Activated CD8-positive, alpha-beta memory T cell treated with anti-CD3 and anti-CD28 coated beads, Interleukin-2, amount 10 ng/mL, durations not matched to agents 7 days and 5 days (primary cell): ENCODE data around the gene C5. TPM values are rescaled to one million over a fixed set of nuclear protein-coding genes. Genes with fewer than 3 reads are reported as not detected.

ENCODE experiments used
- ATAC-seq: fragments of 150-1000 bp; cut with Tn5 transposase; one replicate; pipeline ENCODE4 v1.10.0; 2021; ENCODE audit warnings: moderate library complexity
- CTCF ChIA-PET: fragments of 350-600 bp; sonication (Branson Sonifier 250); formaldehyde crosslinking; loops from one replicate; lab custom pipeline; 2021; ENCODE audit warnings: antibody characterized with exemption; lab: Charles Lee
- DNase-seq: peaks from one replicate; pipeline ENCODE4 v3.0.0-alpha.2; 2020
- H3K27ac Mint-ChIP-seq: one replicate; pipeline ENCODE4 v1.8.0; 2021; ENCODE audit warnings: mild to moderate bottlenecking, mixed read lengths
- H3K27me3 Mint-ChIP-seq: one replicate; pipeline ENCODE4 v1.8.0; 2021; ENCODE audit warnings: mixed read lengths
- H3K36me3 Mint-ChIP-seq: one replicate; pipeline ENCODE4 v1.8.0; 2021; ENCODE audit warnings: mild to moderate bottlenecking, mixed read lengths
- H3K4me1 Mint-ChIP-seq: one replicate; pipeline ENCODE4 v1.8.0; 2021; ENCODE audit warnings: mixed read lengths
- H3K4me3 Mint-ChIP-seq: one replicate; pipeline ENCODE4 v1.8.0; 2021; ENCODE audit warnings: mild to moderate bottlenecking, moderate library complexity, mixed read lengths
- H3K9me3 Mint-ChIP-seq: one replicate; pipeline ENCODE4 v1.8.0; 2022; ENCODE audit warnings: low read depth, mixed read lengths
- total RNA-seq, 2 experiments: library from RNA; stranded (reverse); gene quantifications; one replicate each; pipeline ENCODE4 v1.2.3, GENCODE V29; 2021

Gene C5
- total RNA-seq, 2 experiments from 2014 or later = 1.9 to 3.0 TPM

DNA sequence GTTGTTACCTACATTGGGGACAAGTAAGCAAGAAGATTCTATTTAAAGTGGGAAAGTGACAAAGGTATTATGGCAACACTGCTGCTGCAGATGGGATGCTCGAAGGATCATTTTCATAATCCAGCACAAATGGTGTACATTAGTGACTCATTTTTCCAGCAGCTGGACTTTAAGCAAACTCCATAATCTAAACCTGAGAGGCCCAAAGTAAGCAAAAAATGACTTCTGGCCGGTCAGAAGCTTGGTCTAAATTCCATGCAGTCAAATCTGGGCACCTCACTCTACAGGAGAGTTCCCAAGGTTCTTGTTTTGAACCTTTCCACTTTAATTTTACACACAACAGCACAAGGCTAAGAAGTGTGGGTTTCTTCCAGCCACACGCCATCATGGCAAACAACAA, 79.8 kb downstream of the C5 start:
- ATAC-seq = no peak
- H3K4me1 Mint-ChIP-seq = peaks cover 11% of the 10 kb centered on the region
- no peak for DNase-seq
- H3K9me3 Mint-ChIP-seq = no peaks in the 10 kb centered on the region
- no peak overlapping the region for H3K27ac Mint-ChIP-seq
- no peak overlapping the region for H3K4me3 Mint-ChIP-seq
- peaks cover 5% of the 10 kb centered on the region for H3K27me3 Mint-ChIP-seq
- CTCF ChIA-PET = interaction anchor here (1.6 kb wide), 1 partner anchor 11 kb away, joined by 4 read pairs; no protein-coding TSS in a partner anchor
- no peaks in the 10 kb centered on the region for H3K36me3 Mint-ChIP-seq

DNA sequence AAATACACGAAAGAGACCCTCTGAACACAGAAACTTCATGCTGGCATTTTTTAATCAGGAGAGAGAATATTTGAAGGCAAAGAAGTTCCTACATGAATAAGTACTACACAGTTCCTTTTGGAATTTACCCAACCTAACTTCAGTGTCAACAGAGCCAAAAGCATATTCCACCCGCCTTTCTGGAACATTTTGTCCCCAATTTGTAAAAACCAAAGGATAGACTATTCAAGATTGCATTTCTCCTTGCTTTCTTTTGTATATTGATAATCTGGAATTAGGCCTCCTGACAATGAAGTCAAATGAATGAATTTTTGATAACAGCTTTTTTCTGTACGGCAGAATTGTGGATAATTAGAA, 84.1 kb downstream of the C5 start:
- H3K4me3 Mint-ChIP-seq = no peak overlapping the region
- CTCF ChIA-PET = no interaction called here
- no peaks in the 10 kb centered on the region for H3K36me3 Mint-ChIP-seq
- no peak for DNase-seq
- no peaks in the 10 kb centered on the region for H3K9me3 Mint-ChIP-seq
- no peak for ATAC-seq
- peaks cover 8% of the 10 kb centered on the region for H3K27me3 Mint-ChIP-seq
- no peaks in the 10 kb centered on the region for H3K4me1 Mint-ChIP-seq
- H3K27ac Mint-ChIP-seq = no peak overlapping the region

- Mint-ChIP-seq H3K4me1 (no peaks in the 10 kb centered on the region), H3K27ac (no peak overlapping the region), H3K36me3 (no peaks in the 10 kb centered on the region), H3K27me3 (peaks cover 8% of the 10 kb centered on the region), H3K4me3 (no peak overlapping the region), H3K9me3 (no peaks in the 10 kb centered on the region)
- DNase-seq = no peak
- CTCF ChIA-PET = interaction anchor here (1.4 to 2.1 kb wide), 3 partner anchors 15 to 95 kb away, joined by 3 to 7 read pairs (median 3); no protein-coding TSS in a partner anchor
- ATAC-seq = no peak
Observed at GRCh38 chr9:120965344-120966012, 84.6 kb downstream of the C5 start.

DNA sequence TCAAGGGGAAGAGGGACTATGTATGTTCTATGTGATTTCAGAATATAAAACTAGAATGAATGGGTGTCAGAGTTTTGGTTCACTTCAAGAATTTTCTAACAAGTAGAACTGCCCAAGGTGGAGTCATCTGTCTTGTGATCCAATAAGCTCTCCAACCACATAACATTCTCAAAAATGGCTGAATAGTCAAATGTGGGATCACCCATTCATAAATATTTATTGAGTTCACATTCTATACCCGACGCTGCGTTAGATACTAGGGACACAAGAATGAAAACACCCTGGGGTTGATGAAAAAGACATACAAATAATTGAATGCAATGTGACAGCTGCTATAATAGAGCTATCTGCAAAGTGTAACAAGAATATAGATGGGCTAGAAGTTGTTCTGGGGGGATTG, 88.1 kb downstream of the C5 start:
- H3K4me1 Mint-ChIP-seq = no peaks in the 10 kb centered on the region
- no peak for DNase-seq
- CTCF ChIA-PET = interaction anchor here (0.6 kb wide), 1 partner anchor 23 kb away, joined by 3 read pairs; no protein-coding TSS in a partner anchor
- peaks cover 8% of the 10 kb centered on the region for H3K27me3 Mint-ChIP-seq
- peaks cover 2% of the 10 kb centered on the region for H3K36me3 Mint-ChIP-seq
- H3K27ac Mint-ChIP-seq = no peak overlapping the region
- H3K4me3 Mint-ChIP-seq = no peak overlapping the region
- H3K9me3 Mint-ChIP-seq = no peaks in the 10 kb centered on the region
- ATAC-seq = no peak

GRCh38 chr9:120960001-120960400, 90.1 kb downstream of the C5 start:
- DNase-seq (no peak), ATAC-seq (no peak)
- peaks cover 2% of the 10 kb centered on the region for H3K27me3 Mint-ChIP-seq
- H3K27ac Mint-ChIP-seq = no peak overlapping the region
- H3K4me1 Mint-ChIP-seq = no peaks in the 10 kb centered on the region
- CTCF ChIA-PET = interaction anchor here (2.0 to 2.5 kb wide), 2 partner anchors 22 to 23 kb away, joined by 6 to 7 read pairs; no protein-coding TSS in a partner anchor
- no peak overlapping the region for H3K4me3 Mint-ChIP-seq
- H3K9me3 Mint-ChIP-seq = no peaks in the 10 kb centered on the region
- H3K36me3 Mint-ChIP-seq = peaks cover 2% of the 10 kb centered on the region

GRCh38 chr9:120956862-120957261, 93.2 kb downstream of the C5 start:
- DNase-seq = no peak
- Mint-ChIP-seq H3K36me3 (peaks cover 2% of the 10 kb centered on the region), H3K4me3 (no peak overlapping the region), H3K9me3 (no peaks in the 10 kb centered on the region), H3K4me1 (no peaks in the 10 kb centered on the region), H3K27ac (no peak overlapping the region), H3K27me3 (no peaks in the 10 kb centered on the region)
- CTCF ChIA-PET = no interaction called here
- ATAC-seq = no peak

DNA sequence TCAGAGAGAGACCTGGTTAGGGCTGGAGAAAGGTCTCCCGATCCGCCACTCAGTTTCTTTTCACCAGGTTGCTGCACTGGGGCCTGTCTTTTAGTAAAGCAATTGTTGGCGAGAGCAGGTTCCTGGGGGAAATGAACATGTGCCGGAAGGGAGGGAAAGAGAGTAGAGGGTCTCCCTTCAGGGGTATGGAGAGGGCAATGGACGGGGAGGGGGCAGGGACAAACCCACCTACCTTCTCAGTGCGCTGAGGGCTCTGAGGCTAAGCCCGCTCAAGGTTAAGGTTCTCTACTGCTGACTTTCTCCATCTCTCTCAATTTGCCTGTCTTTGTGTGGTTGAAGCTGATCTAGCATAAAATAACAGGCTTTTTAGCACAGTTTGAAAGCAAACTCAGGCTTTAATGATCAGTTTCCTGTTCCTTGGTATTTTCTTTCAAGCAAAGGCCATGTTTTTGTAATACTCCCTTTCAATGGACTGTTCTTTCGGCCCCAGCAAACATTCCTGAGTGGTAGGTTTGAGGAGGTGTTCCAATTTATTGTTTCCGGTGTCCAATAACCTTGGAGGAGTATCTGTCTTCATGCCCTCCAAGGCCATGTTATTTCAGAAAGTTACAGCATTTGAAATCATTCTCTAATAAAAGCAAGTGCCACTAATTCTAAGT, 98.0 kb downstream of the C5 start:
- Mint-ChIP-seq H3K27ac (no peak overlapping the region), H3K4me3 (no peak overlapping the region), H3K4me1 (no peaks in the 10 kb centered on the region), H3K9me3 (no peaks in the 10 kb centered on the region), H3K36me3 (no peaks in the 10 kb centered on the region), H3K27me3 (no peaks in the 10 kb centered on the region)
- DNase-seq (no peak), ATAC-seq (no peak)
- CTCF ChIA-PET = no interaction called here

GRCh38 chr9:120950421-120951388, 99.4 kb downstream of the C5 start:
- H3K36me3 Mint-ChIP-seq = no peaks in the 10 kb centered on the region
- H3K9me3 Mint-ChIP-seq = no peaks in the 10 kb centered on the region
- H3K4me1 Mint-ChIP-seq = peaks cover 5% of the 10 kb centered on the region
- H3K4me3 Mint-ChIP-seq = no peak overlapping the region
- DNase-seq = no peak
- H3K27ac Mint-ChIP-seq = no peak overlapping the region
- ATAC-seq = no peak
- H3K27me3 Mint-ChIP-seq = no peaks in the 10 kb centered on the region
- CTCF ChIA-PET = interaction anchor here (0.9 kb wide), 1 partner anchor 14 kb away, joined by 3 read pairs; no protein-coding TSS in a partner anchor

GRCh38 chr9:120949290-120949689, 100.8 kb downstream of the C5 start:
- CTCF ChIA-PET = no interaction called here
- Mint-ChIP-seq H3K27me3 (no peaks in the 10 kb centered on the region), H3K36me3 (no peaks in the 10 kb centered on the region), H3K27ac (no peak overlapping the region), H3K4me1 (peaks cover 5% of the 10 kb centered on the region), H3K4me3 (no peak overlapping the region), H3K9me3 (no peaks in the 10 kb centered on the region)
- ATAC-seq (no peak), DNase-seq (no peak)

GRCh38 chr9:120948824-120949223, 101.3 kb downstream of the C5 start:
- H3K9me3 Mint-ChIP-seq = no peaks in the 10 kb centered on the region
- H3K36me3 Mint-ChIP-seq = no peaks in the 10 kb centered on the region
- no peak for ATAC-seq
- DNase-seq = no peak
- H3K4me3 Mint-ChIP-seq = no peak overlapping the region
- H3K27me3 Mint-ChIP-seq = no peaks in the 10 kb centered on the region
- H3K27ac Mint-ChIP-seq = no peak overlapping the region
- CTCF ChIA-PET = no interaction called here
- H3K4me1 Mint-ChIP-seq = peaks cover 5% of the 10 kb centered on the region

GRCh38 chr9:120947222-120947621, 102.9 kb downstream of the C5 start:
- DNase-seq (no peak), ATAC-seq (no peak)
- no peak overlapping the region for H3K27ac Mint-ChIP-seq
- H3K4me1 Mint-ChIP-seq = peaks cover 5% of the 10 kb centered on the region
- H3K9me3 Mint-ChIP-seq = no peaks in the 10 kb centered on the region
- no peaks in the 10 kb centered on the region for H3K27me3 Mint-ChIP-seq
- CTCF ChIA-PET = interaction anchor here (0.8 to 1.0 kb wide), 2 partner anchors 10 to 34 kb away, joined by 3 to 4 read pairs; no protein-coding TSS in a partner anchor
- no peaks in the 10 kb centered on the region for H3K36me3 Mint-ChIP-seq
- no peak overlapping the region for H3K4me3 Mint-ChIP-seq

GRCh38 chr9:120946259-120946658, 103.8 kb downstream of the C5 start:
- H3K36me3 Mint-ChIP-seq = no peaks in the 10 kb centered on the region
- ATAC-seq (no peak), DNase-seq (no peak)
- CTCF ChIA-PET = interaction anchor here (0.8 to 1.0 kb wide), 2 partner anchors 9 to 35 kb away, joined by 3 to 4 read pairs; no protein-coding TSS in a partner anchor
- no peaks in the 10 kb centered on the region for H3K27me3 Mint-ChIP-seq
- H3K4me1 Mint-ChIP-seq = peaks cover 5% of the 10 kb centered on the region
- no peak overlapping the region for H3K4me3 Mint-ChIP-seq
- no peak overlapping the region for H3K27ac Mint-ChIP-seq
- no peaks in the 10 kb centered on the region for H3K9me3 Mint-ChIP-seq

DNA sequence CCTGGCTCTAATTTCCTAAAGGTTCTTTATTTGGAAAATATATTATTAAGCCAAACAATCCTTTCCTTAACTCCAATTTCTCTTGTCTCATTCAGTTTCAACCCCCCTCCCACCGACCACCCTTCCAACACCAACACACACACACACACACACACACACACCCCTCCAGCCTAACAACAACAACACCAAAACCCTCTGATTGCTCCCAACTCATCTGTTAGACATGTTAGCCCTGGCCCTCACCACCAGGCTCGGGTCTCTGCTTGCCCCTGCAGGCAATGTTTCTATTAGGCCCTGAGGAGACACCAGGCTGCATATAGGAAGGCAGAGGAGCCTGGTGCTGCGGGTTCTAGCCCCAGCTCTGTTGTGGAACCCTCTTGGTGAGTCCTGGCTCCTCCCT, 105.1 kb downstream of the C5 start:
- Mint-ChIP-seq H3K9me3 (no peaks in the 10 kb centered on the region), H3K27ac (no peak overlapping the region), H3K27me3 (peaks cover 2% of the 10 kb centered on the region), H3K36me3 (no peaks in the 10 kb centered on the region), H3K4me3 (no peak overlapping the region), H3K4me1 (peaks cover 5% of the 10 kb centered on the region)
- ATAC-seq = no peak
- CTCF ChIA-PET = interaction anchor here (1.0 kb wide), 1 partner anchor 14 kb away, joined by 4 read pairs; no protein-coding TSS in a partner anchor
- no peak for DNase-seq
